ENCODE data around the gene SCAP. TPM values are rescaled to one million over a fixed set of nuclear protein-coding genes. Genes with fewer than 3 reads are reported as not detected.
"Not testable (repeated sequence)": the region's sequence is repeated elsewhere in the genome, so short reads cannot be mapped to it uniquely, and the experiment has no call there.

The SCAP gene
- total RNA-seq, 6 donors from 2014 or later = 65.7 to 134 (median 81.8) TPM

DNA sequence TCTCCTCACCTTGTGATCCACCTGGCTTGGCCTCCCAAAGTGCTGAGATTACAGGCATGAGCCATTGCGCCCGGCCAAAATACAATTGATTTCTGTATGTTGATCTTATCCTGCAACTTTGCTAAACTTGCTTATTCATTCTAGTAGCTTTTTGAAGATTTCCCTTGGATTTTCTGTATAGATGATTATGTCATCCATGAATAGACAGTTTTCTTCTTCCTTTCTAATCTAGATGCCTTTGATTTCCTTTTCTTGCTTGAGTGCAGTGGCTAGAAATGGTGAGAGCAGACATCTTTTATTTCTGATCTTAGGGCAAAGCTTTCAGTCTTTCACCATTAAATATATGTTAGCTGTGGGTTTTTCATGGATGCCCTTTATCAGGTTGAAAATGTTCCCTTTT, 42.2 kb upstream of the SCAP start:
- no peak for TF ChIP-seq POLR2AphosphoS5 (IDR thresholded peaks at IDR 0.05)
- Histone ChIP-seq H3K4me1 (peaks cover 0 to 13% (median 7%) of the 10 kb centered on the region in 4 donors), H3K4me3 (no peak overlapping the region), H3K9me3 (no peaks in the 10 kb centered on the region), H3K27ac (no peak overlapping the region), H3K36me3 (no peaks in the 10 kb centered on the region), H3K27me3 (no peaks in the 10 kb centered on the region)
- no peak for ATAC-seq (ENCODE audit: low FRiP score in 2 of 2)
- no peak for DNase-seq
- 93% methylated on average over 2 of the region's 2 CpGs for WGBS, 2 donors

DNA sequence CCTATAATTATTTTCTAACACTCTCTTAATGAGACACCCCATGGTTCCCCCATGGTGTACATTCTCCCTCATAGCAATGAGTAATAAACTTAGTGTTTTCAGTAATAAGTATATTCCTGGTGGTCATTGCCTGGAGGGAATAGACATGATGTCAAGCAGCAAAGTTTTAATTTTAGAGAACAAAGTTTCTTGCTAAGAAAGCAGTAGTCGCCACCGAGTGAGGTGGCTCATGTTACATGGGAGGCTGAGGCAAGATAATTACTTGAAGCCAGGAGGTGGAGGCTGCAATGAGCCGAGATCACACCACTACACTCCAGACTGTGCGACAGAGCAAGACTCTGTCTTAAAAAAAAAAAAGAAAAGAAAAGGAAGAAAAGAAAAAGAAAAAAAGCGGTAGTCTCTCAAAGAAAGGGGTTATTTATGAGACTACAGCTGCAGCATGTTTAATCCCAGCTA, 40.2 kb upstream of the SCAP start:
- ATAC-seq (ENCODE audit: low FRiP score in 2 of 2) (no peak), DNase-seq (no peak)
- Histone ChIP-seq H3K36me3 (no peaks in the 10 kb centered on the region), H3K27ac (no peak overlapping the region), H3K9me3 (no peaks in the 10 kb centered on the region), H3K4me3 (no peak overlapping the region), H3K4me1 (peaks cover 7 to 19% (median 11%) of the 10 kb centered on the region in 4 donors), H3K27me3 (no peaks in the 10 kb centered on the region)
- TF ChIP-seq POLR2AphosphoS5 (IDR thresholded peaks at IDR 0.05) = no peak
- TF ChIP-seq POLR2A (IDR thresholded peaks at IDR 0.05) = no peak
- TF ChIP-seq, protein P1, sequence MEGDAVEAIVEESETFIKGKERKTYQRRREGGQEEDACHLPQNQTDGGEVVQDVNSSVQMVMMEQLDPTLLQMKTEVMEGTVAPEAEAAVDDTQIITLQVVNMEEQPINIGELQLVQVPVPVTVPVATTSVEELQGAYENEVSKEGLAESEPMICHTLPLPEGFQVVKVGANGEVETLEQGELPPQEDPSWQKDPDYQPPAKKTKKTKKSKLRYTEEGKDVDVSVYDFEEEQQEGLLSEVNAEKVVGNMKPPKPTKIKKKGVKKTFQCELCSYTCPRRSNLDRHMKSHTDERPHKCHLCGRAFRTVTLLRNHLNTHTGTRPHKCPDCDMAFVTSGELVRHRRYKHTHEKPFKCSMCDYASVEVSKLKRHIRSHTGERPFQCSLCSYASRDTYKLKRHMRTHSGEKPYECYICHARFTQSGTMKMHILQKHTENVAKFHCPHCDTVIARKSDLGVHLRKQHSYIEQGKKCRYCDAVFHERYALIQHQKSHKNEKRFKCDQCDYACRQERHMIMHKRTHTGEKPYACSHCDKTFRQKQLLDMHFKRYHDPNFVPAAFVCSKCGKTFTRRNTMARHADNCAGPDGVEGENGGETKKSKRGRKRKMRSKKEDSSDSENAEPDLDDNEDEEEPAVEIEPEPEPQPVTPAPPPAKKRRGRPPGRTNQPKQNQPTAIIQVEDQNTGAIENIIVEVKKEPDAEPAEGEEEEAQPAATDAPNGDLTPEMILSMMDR (IDR thresholded peaks at IDR 0.05) = no peak
- TF ChIP-seq EP300 (IDR thresholded peaks at IDR 0.05) = no peak
- WGBS, 2 donors = 74 to 78% methylated on average over 5 of the region's 5 CpGs

DNA sequence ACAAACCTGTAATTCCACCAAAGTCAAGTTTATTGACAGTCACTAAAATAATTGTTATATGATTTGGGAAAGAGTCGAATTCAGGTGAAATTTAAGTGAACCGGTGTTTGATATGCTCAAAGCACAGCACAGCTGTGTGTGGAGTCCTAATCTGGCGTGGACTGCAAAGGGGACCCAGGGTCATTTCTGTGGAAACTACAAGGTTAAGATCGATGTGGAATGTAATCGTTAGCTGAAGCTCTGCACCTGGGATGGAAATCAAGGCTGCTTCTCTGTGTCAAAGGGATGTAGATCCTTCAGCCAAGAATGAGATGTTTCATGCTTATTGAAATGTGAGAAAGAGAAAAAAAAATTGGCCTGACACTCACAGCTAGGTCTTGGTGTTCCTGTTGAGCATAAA, 39.4 kb upstream of the SCAP start:
- Histone ChIP-seq H3K27ac (no peak overlapping the region), H3K4me3 (no peak overlapping the region), H3K27me3 (no peaks in the 10 kb centered on the region), H3K9me3 (no peaks in the 10 kb centered on the region), H3K36me3 (peaks cover 0 to 8% (median 3%) of the 10 kb centered on the region in 4 donors), H3K4me1 (peaks cover 7 to 19% (median 11%) of the 10 kb centered on the region in 4 donors)
- TF ChIP-seq, protein P1 (IDR thresholded peaks at IDR 0.05) = no peak
- TF ChIP-seq POLR2AphosphoS5 (IDR thresholded peaks at IDR 0.05) (no peak), POLR2A (IDR thresholded peaks at IDR 0.05) (no peak), EP300 (IDR thresholded peaks at IDR 0.05) (no peak)
- no peak for ATAC-seq (ENCODE audit: low FRiP score in 2 of 2)
- 59 to 60% methylated on average over 5 of the region's 5 CpGs for WGBS, 2 donors
- no peak for DNase-seq

DNA sequence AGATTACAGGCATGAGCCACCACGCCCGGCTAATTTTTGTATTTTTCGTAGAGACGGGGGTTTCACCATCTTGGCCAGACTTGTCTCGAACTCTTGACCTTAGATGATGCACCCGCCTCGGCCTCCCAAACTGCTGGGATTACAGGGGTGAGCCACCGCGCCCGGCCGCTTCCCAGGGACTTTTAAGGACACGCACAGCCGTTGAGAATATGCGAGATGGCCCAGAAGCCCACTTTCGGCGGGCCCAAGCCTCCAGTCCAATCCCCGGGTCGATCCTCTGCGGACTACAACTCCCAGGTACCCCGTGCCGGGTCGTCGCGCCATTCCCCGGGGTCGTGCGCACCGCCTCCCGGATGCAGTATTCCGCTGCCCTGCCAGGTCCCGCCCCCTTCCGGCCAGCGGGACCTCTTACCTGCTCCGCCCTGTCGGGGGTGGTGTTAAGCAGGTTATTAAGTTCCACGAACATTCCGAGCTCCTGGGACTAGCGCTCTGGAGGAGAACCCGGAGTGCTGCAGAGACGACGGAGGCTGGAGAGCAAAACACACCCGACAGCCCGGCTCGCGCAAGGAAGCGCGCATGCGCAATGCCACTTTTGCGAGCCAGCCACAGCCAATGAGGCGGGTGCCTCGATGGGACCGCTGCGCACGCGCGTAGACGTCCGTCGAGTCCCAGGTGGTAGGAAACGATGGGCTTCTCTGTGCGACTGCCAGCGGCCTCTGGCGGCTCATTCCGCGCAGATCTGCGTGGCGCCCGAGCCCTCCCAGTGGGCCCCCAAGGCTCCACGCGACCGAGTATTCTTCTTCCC, 37.6 kb upstream of the SCAP start, which contains the start of gene ELP6:
Gene ELP6 (minus strand): TSS at position 588 of the 805 bp plus-strand sequence. CDS start 122 bp downstream, at position 466.
- peak in 1 of 4 donors; percentile 46 for TF ChIP-seq EP300 (IDR thresholded peaks at IDR 0.05)
- TF ChIP-seq, protein P1 (IDR thresholded peaks at IDR 0.05) = peak; percentile 30 to 81 (median 56)
- peak in 2 of 4 donors; percentile 46 to 84 for TF ChIP-seq POLR2A (IDR thresholded peaks at IDR 0.05)
- TF ChIP-seq POLR2AphosphoS5 (IDR thresholded peaks at IDR 0.05) = peak; percentile 74 to 80
- Histone ChIP-seq H3K4me3 (peak within 1 kb of the TSS; percentile 63 to 75 (median 66)), H3K4me1 (peaks cover 7 to 19% (median 11%) of the 10 kb centered on the region in 4 donors), H3K9me3 (no peaks in the 10 kb centered on the region), H3K27ac (peak within 1 kb of the TSS; percentile 86 to 96 (median 90)), H3K27me3 (no peaks in the 10 kb centered on the region), H3K36me3 (peaks cover 0 to 20% (median 8%) of the 10 kb centered on the region in 4 donors)
- 0 to 1% methylated on average over 16 to 29 of the region's 71 CpGs for WGBS, 2 donors
- ATAC-seq (ENCODE audit: low FRiP score in 2 of 2) (peak; percentile 100), DNase-seq (peak; percentile 96 to 98)

DNA sequence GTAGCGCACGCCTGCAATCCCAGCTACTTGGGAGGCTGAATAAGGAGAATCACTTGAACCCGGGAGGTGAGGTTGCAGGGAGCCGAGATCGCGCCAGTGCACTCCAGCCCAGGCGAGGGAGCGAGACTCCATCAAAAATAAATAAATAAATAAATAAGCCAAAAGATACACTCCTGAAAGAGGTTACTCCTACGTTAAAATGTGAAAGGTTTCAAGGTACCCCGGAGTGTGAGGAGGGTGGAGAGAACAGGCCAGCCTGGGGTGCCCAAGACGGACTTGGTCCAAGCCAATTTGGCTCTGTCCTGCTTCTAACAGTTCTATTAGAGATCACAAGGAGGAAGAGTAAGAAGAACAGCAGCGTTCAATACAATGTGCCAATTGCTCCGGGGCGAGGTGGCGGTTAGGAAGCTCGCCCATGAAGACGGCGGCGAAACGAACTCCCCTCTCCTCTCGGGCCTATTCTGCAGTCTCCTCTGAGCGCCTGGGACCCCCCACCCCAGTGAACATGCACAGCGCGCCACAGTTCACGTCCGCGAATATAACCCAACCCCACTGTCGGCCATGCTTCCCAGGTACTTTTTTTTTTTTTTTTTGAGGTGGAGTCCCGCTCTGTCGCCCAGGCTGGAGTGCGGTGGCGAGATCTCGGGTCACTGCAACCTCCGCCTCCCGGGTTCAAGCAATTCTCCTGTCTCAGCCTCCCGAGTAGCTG, 36.8 kb upstream of the SCAP start:
- 17 to 21% methylated on average over 36 of the region's 36 CpGs for WGBS, 2 donors
- peak in 1 of 2 donors; percentile 45 for DNase-seq
- ATAC-seq (ENCODE audit: low FRiP score in 2 of 2) = peak in 1 of 2 donors; percentile 10

DNA sequence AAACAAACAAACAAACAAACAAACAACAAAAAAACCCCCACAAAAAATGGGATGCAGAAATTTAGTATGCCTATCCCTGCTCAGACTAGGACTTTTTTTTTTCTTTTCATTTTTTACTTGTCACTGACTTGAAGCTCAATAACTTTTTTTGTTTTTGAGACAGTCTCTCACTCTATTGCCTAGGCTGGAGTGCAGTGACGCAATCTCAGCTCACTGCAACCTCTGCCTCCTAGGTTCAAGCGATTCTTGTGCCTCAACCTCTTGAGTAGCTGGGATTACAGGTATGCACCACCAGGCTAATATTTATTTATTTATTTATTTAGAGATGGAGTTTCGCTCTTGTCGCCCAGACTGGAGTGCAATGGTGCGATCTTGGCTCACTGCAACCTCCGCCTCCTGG, 29.5 kb upstream of the SCAP start:
- H3K36me3 ChIP-seq = peaks cover 16 to 61% (median 38%) of the 10 kb centered on the region in 4 donors
- not testable (repeated sequence) for H3K4me3 ChIP-seq; H3K27me3 ChIP-seq; H3K27ac ChIP-seq; ATAC-seq (ENCODE audit: low FRiP score in 2 of 2); H3K9me3 ChIP-seq; DNase-seq; H3K4me1 ChIP-seq
- 95 to 98% methylated on average over 6 of the region's 6 CpGs for WGBS, 2 donors

More for the DNA sequence above, 36.8 kb upstream of the SCAP start:
- peaks cover 0 to 20% (median 8%) of the 10 kb centered on the region in 4 donors for H3K36me3 ChIP-seq
- peak overlapping the region; percentile 63 to 75 (median 66) for H3K4me3 ChIP-seq
- no peak for TF ChIP-seq POLR2A (IDR thresholded peaks at IDR 0.05)
- no peak for TF ChIP-seq EP300 (IDR thresholded peaks at IDR 0.05)
- TF ChIP-seq POLR2AphosphoS5 (IDR thresholded peaks at IDR 0.05) = no peak
- TF ChIP-seq, protein P1 (IDR thresholded peaks at IDR 0.05) = no peak
- peaks cover 7 to 19% (median 11%) of the 10 kb centered on the region in 4 donors for H3K4me1 ChIP-seq
- no peaks in the 10 kb centered on the region for H3K9me3 ChIP-seq
- no peaks in the 10 kb centered on the region for H3K27me3 ChIP-seq
- H3K27ac ChIP-seq = peak overlapping the region; percentile 86 to 96 (median 90)
